Measurements from ENCODE around the gene MAPK8IP3. TPM values are rescaled to one million over a fixed set of nuclear protein-coding genes. Genes with fewer than 3 reads are reported as not detected.

Gene MAPK8IP3
- polyA plus RNA-seq, 3 donors: 1.1 to 185 (median 2.1) TPM

DNA sequence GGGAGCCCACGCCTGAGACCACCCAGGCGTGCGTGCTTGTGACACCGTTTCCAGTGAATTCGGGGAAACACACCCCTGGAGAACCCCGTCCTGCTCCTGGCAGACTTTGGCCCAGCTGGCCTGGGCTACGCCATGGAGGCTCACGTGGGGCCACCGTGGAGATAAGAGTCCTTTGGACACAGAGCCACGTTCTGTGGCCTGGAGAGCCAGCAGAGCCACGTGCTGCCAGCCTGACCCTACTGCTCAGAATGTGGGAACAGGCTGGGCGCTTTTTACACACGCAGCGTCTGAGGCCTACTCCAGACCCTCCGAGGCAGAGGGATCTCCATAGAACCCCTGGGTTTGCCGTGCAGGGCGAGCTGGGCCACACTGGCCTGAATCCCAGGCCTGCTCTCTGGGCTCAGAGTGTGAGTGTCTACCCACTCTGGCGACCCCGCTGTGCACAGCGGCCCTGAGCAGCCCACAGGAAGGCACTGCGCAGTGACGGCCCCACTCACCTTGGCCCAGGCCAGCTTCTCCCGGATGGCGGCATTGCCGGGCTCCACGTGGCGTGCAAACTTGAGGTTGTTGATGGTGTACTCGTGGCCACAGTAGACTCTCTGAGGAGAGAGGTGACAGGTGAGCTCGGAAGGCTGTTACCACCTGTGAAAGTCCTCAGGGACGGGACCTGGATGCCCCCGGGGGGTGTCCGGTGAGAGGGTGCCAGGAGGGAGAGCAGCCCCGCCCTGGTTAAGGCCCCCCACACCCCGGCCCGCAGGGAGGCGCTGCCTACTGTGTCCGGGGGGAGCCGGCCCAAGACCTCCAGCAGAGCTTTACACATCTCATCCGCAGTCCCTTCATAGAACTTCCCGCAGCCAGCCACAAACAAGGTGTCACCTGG is 110.6 kb downstream of the MAPK8IP3 start:
- Histone ChIP-seq H2AFZ (ENCODE audit: insufficient read depth, low read depth, low read length, poor library complexity, severe bottlenecking) (no peak overlapping the region), H3K79me2 (ENCODE audit: insufficient read depth, low read length) (no peaks in the 10 kb centered on the region), H4K20me1 (ENCODE audit: insufficient read depth, low read length) (peaks cover 47% of the 10 kb centered on the region), H3K4me1 (ENCODE audit: control insufficient read depth in 1 of 2, insufficient read depth in 2 of 2, low read length in 2 of 2) (no peaks in the 10 kb centered on the region), H3K9ac (ENCODE audit: insufficient read depth, low read length, poor library complexity, severe bottlenecking) (no peak overlapping the region), H3K9me3 (replicated peaks in 1 of 2; ENCODE audit: control insufficient read depth in 1 of 2, insufficient read depth in 1 of 2, low read length in 2 of 2) (no peaks in the 10 kb centered on the region), H3K4me2 (replicated peaks; ENCODE audit: extremely low read depth, low read length, poor library complexity, severe bottlenecking) (no peak overlapping the region), H3K27ac (ENCODE audit: low read depth in 1 of 2, low read length in 2 of 2) (no peak overlapping the region), H3K4me3 (replicated peaks in 1 of 3; ENCODE audit: low read depth in 2 of 3, low read length in 3 of 3) (no peak overlapping the region), H3K27me3 (ENCODE audit: control insufficient read depth in 2 of 2, insufficient read depth in 2 of 2, low read length in 2 of 2) (no peaks in the 10 kb centered on the region), H3K36me3 (replicated peaks in 1 of 2; ENCODE audit: control insufficient read depth in 1 of 2, insufficient read depth in 2 of 2, low read length in 2 of 2) (peaks cover 70 to 85% of the 10 kb centered on the region in 2 donors)
- Mint-ChIP-seq H3K36me3 (peaks cover 52 to 93% of the 10 kb centered on the region in 2 donors), H3K4me1 (no peaks in the 10 kb centered on the region), H3K27me3 (ENCODE audit: low read depth in 3 of 3) (no peaks in the 10 kb centered on the region), H3K27ac (no peak overlapping the region), H3K9me3 (no peaks in the 10 kb centered on the region), H3K4me3 (no peak overlapping the region)
- 96% methylated on average over 36 of the region's 40 CpGs for WGBS (ENCODE audit: insufficient coverage)
- TF ChIP-seq, protein P1, sequence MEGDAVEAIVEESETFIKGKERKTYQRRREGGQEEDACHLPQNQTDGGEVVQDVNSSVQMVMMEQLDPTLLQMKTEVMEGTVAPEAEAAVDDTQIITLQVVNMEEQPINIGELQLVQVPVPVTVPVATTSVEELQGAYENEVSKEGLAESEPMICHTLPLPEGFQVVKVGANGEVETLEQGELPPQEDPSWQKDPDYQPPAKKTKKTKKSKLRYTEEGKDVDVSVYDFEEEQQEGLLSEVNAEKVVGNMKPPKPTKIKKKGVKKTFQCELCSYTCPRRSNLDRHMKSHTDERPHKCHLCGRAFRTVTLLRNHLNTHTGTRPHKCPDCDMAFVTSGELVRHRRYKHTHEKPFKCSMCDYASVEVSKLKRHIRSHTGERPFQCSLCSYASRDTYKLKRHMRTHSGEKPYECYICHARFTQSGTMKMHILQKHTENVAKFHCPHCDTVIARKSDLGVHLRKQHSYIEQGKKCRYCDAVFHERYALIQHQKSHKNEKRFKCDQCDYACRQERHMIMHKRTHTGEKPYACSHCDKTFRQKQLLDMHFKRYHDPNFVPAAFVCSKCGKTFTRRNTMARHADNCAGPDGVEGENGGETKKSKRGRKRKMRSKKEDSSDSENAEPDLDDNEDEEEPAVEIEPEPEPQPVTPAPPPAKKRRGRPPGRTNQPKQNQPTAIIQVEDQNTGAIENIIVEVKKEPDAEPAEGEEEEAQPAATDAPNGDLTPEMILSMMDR (IDR thresholded peaks at IDR 0.05): no peak
- intact Hi-C loops (cut with micrococcal nuclease): no loop called here
- DNase-seq: no peak

DNA sequence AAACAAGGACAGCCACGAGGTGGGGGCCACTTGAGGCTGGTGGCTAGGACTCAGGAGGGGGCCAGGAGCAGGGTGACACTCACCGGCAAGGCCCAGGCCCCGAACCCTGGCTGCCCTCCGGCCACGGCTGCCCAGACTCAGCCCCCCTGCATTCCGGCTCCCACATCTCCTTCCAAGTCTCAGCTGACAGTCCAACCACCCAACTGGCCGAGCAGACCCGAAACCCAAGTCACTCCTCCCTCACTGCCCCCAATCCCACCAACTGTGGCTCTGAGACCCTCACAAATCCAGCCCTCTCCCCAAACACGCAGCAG is 111.2 kb downstream of the MAPK8IP3 start:
- H3K36me3 Mint-ChIP-seq: peaks cover 52 to 93% of the 10 kb centered on the region in 2 donors
- TF ChIP-seq, protein P1 (IDR thresholded peaks at IDR 0.05): no peak
- WGBS (ENCODE audit: insufficient coverage): 97% methylated on average over 9 of the region's 9 CpGs

More for the DNA sequence above, 111.2 kb downstream of the MAPK8IP3 start:
- no peak overlapping the region for H3K9ac ChIP-seq (ENCODE audit: insufficient read depth, low read length, poor library complexity, severe bottlenecking)
- no peak for DNase-seq
- H4K20me1 ChIP-seq (ENCODE audit: insufficient read depth, low read length): peaks cover 53% of the 10 kb centered on the region
- Mint-ChIP-seq H3K27ac (peak overlapping the region in 2 of 7 donors; percentile 48 to 62), H3K27me3 (ENCODE audit: low read depth in 3 of 3) (no peaks in the 10 kb centered on the region), H3K9me3 (no peaks in the 10 kb centered on the region), H3K4me3 (no peak overlapping the region), H3K4me1 (no peaks in the 10 kb centered on the region)
- intact Hi-C loops (cut with micrococcal nuclease): no loop called here
- H3K4me2 ChIP-seq (replicated peaks; ENCODE audit: extremely low read depth, low read length, poor library complexity, severe bottlenecking): no peak overlapping the region
- H3K4me1 ChIP-seq (ENCODE audit: control insufficient read depth in 1 of 2, insufficient read depth in 2 of 2, low read length in 2 of 2): no peaks in the 10 kb centered on the region
- H3K36me3 ChIP-seq (replicated peaks in 1 of 2; ENCODE audit: control insufficient read depth in 1 of 2, insufficient read depth in 2 of 2, low read length in 2 of 2): peaks cover 76 to 91% of the 10 kb centered on the region in 2 donors
- H3K9me3 ChIP-seq (replicated peaks in 1 of 2; ENCODE audit: control insufficient read depth in 1 of 2, insufficient read depth in 1 of 2, low read length in 2 of 2): no peaks in the 10 kb centered on the region
- H3K79me2 ChIP-seq (ENCODE audit: insufficient read depth, low read length): peaks cover 4% of the 10 kb centered on the region
- H3K4me3 ChIP-seq (replicated peaks in 1 of 3; ENCODE audit: low read depth in 2 of 3, low read length in 3 of 3): no peak overlapping the region
- no peak overlapping the region for H3K27ac ChIP-seq (ENCODE audit: low read depth in 1 of 2, low read length in 2 of 2)
- no peaks in the 10 kb centered on the region for H3K27me3 ChIP-seq (ENCODE audit: control insufficient read depth in 2 of 2, insufficient read depth in 2 of 2, low read length in 2 of 2)
- H2AFZ ChIP-seq (ENCODE audit: insufficient read depth, low read depth, low read length, poor library complexity, severe bottlenecking): no peak overlapping the region
